H1 (cell line): ENCODE results near the gene SPTSSA. TPM values are rescaled to one million over a fixed set of nuclear protein-coding genes. Genes with fewer than 3 reads are reported as not detected.

ENCODE experiments used
- CTCF ChIA-PET: fragments of 300-600 bp; sonication (Branson Sonifier 250); formaldehyde crosslinking; loops from one replicate; lab custom pipeline; 2021; ENCODE audit not compliant: partially characterized antibody; lab: Charles Lee
- POLR2A ChIA-PET: fragments of 300-600 bp; sonication (Branson Sonifier 250); formaldehyde crosslinking; loops from one replicate; lab custom pipeline; 2021; ENCODE audit warnings: inconsistent platforms; ENCODE audit not compliant: partially characterized antibody; lab: Charles Lee
- DNase-seq, 2 experiments: peaks; one replicate each; pipeline versions ENCODE4 v3.0.0 to v3.0.0-alpha.2; 2010 to 2022; ENCODE audit warnings: low spot score in 2 of 2, low read depth in 1 of 2, mixed read lengths in 1 of 2
- FAIRE-seq: peaks from 2 replicates; lab custom pipeline; 2011; peaks lifted over from hg19 to GRCh38; lab: Jason Lieb, UNC
- H2AFZ ChIP-seq: 2 replicates; pipeline ENCODE4 v1.8.1; 2012; ENCODE audit warnings: low read length, inconsistent platforms
- H2AK5ac ChIP-seq: 2 replicates; pipeline ENCODE4 v1.6.1; 2013; ENCODE audit warnings: low read depth, low read length
- H2BK120ac ChIP-seq: replicated peaks from 2 replicates; pipeline ENCODE3; 2013; ENCODE audit warnings: low read depth, low read length, inconsistent platforms
- H2BK12ac ChIP-seq: 2 replicates; pipeline ENCODE4 v1.6.1; 2013; ENCODE audit warnings: low read depth, low read length
- H2BK15ac ChIP-seq: 2 replicates; pipeline ENCODE4 v1.6.1; 2013; ENCODE audit warnings: low read length
- H2BK20ac ChIP-seq: 2 replicates; pipeline ENCODE4 v1.6.1; 2013; ENCODE audit warnings: low read length
- H2BK5ac ChIP-seq: 2 replicates; pipeline ENCODE4 v1.6.1; 2013; ENCODE audit warnings: low read depth, low read length
- H3K14ac ChIP-seq: 2 replicates; pipeline ENCODE4 v1.6.1; 2013; ENCODE audit warnings: inconsistent platforms; ENCODE audit not compliant: insufficient read length
- H3K18ac ChIP-seq: 2 replicates; pipeline ENCODE4 v1.6.1; 2013; ENCODE audit warnings: low read length; ENCODE audit errors: extremely low read depth
- H3K23ac ChIP-seq: 2 replicates; pipeline ENCODE4 v1.6.1; 2013; ENCODE audit warnings: inconsistent platforms; ENCODE audit not compliant: insufficient read length
- H3K23me2 ChIP-seq: 2 replicates; pipeline ENCODE4 v1.6.1; 2013; ENCODE audit warnings: low read depth, low read length
- H3K27ac ChIP-seq: 2 replicates; pipeline ENCODE4 v1.6.1; 2011; ENCODE audit warnings: low read depth, low read length, inconsistent platforms
- H3K27me3 ChIP-seq, 4 experiments: replicated peaks in 1 of 4; 1 replicate in 1 of 4; 2 replicates in 3 of 4; pipeline versions ENCODE4 v1.6.1 to v1.8.1; 2011 to 2013; ENCODE audit warnings: low read length in 3 of 4, mild to moderate bottlenecking in 3 of 4, inconsistent platforms in 2 of 4, mixed read lengths in 2 of 4, moderate library complexity in 1 of 4; ENCODE audit not compliant: control insufficient read depth in 3 of 4, insufficient read depth in 3 of 4; ENCODE audit errors: extremely low read depth in 1 of 4
- H3K36me3 ChIP-seq, 4 experiments: 2 replicates each; pipeline versions ENCODE4 v1.6.1 to v1.8.1; 2011 to 2013; ENCODE audit warnings: mild to moderate bottlenecking in 4 of 4, low read length in 3 of 4, moderate library complexity in 2 of 4, control low read depth in 1 of 4, inconsistent platforms in 1 of 4; ENCODE audit not compliant: insufficient read depth in 4 of 4, control insufficient read depth in 2 of 4
- H3K4ac ChIP-seq: replicated peaks from 2 replicates; pipeline ENCODE3; 2013; ENCODE audit warnings: low read length, low read depth, mixed read lengths, inconsistent platforms; ENCODE audit not compliant: insufficient read length
- H3K4me1 ChIP-seq, 4 experiments: replicated peaks in 1 of 4; 1 replicate in 1 of 4; 2 replicates in 3 of 4; pipeline versions ENCODE4 v1.6.1 to v1.8.1; 2011 to 2013; ENCODE audit warnings: low read length in 3 of 4, inconsistent platforms in 2 of 4, mixed read lengths in 1 of 4; ENCODE audit not compliant: insufficient read depth in 4 of 4, control insufficient read depth in 3 of 4
- H3K4me2 ChIP-seq, 2 experiments: 2 replicates each; pipeline versions ENCODE4 v1.6.1 to v1.8.1; 2011 to 2013; ENCODE audit warnings: low read depth in 2 of 2, low read length in 2 of 2, control low read depth in 1 of 2, inconsistent platforms in 1 of 2, mild to moderate bottlenecking in 1 of 2; ENCODE audit not compliant: insufficient read depth in 1 of 2
- H3K4me3 ChIP-seq, 4 experiments: fragments of 200-600, 300-600 bp in 1 of 4; sonication (generic), shearing (Covaris generic), sonication (Bioruptor Twin) in 1 of 4; 2 replicates each; pipeline versions ENCODE4 v1.5.1 to v1.8.1; 2011 to 2016; ENCODE audit warnings: low read length in 4 of 4, low read depth in 3 of 4, control low read depth in 2 of 4, inconsistent platforms in 2 of 4, mild to moderate bottlenecking in 2 of 4, mixed read lengths in 1 of 4, moderate library complexity in 1 of 4; ENCODE audit not compliant: insufficient read depth in 2 of 4; ENCODE audit errors: extremely low read depth in 1 of 4
- H3K56ac ChIP-seq: replicated peaks from 2 replicates; pipeline ENCODE3; 2013; ENCODE audit warnings: low read depth, mild to moderate bottlenecking, mixed read lengths, low read length, inconsistent platforms; ENCODE audit not compliant: insufficient read length
- H3K79me1 ChIP-seq: 2 replicates; pipeline ENCODE4 v1.6.1; 2013; ENCODE audit warnings: low read depth, low read length, control low read depth
- H3K79me2 ChIP-seq, 2 experiments: 2 replicates each; pipeline versions ENCODE4 v1.6.1 to v1.8.1; 2012 to 2013; ENCODE audit warnings: low read length in 2 of 2, mild to moderate bottlenecking in 2 of 2, inconsistent platforms in 1 of 2; ENCODE audit not compliant: insufficient read depth in 2 of 2, control insufficient read depth in 1 of 2
- H3K9ac ChIP-seq, 4 experiments: replicated peaks in 1 of 4; 1 replicate in 1 of 4; 2 replicates in 3 of 4; pipeline versions ENCODE4 v1.6.1 to v1.8.1; 2011 to 2013; ENCODE audit warnings: low read depth in 3 of 4, low read length in 3 of 4, control low read depth in 2 of 4, mild to moderate bottlenecking in 2 of 4, moderate library complexity in 2 of 4, inconsistent platforms in 1 of 4; ENCODE audit errors: extremely low read depth in 1 of 4
- H3K9me3 ChIP-seq, 2 experiments: 2 replicates each; pipeline versions ENCODE4 v1.6.1 to v1.8.1; 2012 to 2013; ENCODE audit warnings: mild to moderate bottlenecking in 2 of 2, moderate library complexity in 2 of 2, control low read depth in 1 of 2, inconsistent platforms in 1 of 2, low read depth in 1 of 2, low read length in 1 of 2, mixed read lengths in 1 of 2; ENCODE audit not compliant: insufficient read depth in 2 of 2
- H4K20me1 ChIP-seq, 2 experiments: replicated peaks in 1 of 2; 2 replicates each; pipeline versions ENCODE3 to v1.8.1; 2011 to 2013; ENCODE audit warnings: inconsistent platforms in 2 of 2, low read length in 2 of 2, mild to moderate bottlenecking in 1 of 2; ENCODE audit not compliant: insufficient read depth in 2 of 2, control insufficient read depth in 1 of 2
- H4K5ac ChIP-seq: 2 replicates; pipeline ENCODE4 v1.6.1; 2013; ENCODE audit warnings: low read length, low read depth, mixed read lengths, inconsistent platforms; ENCODE audit not compliant: insufficient read length
- H4K8ac ChIP-seq: 2 replicates; pipeline ENCODE4 v1.8.0; 2013; ENCODE audit warnings: mild to moderate bottlenecking, moderate library complexity, low read length, inconsistent platforms; ENCODE audit not compliant: insufficient read depth; ENCODE audit errors: extremely low read depth
- H4K91ac ChIP-seq: replicated peaks from 2 replicates; pipeline ENCODE3; 2013; ENCODE audit warnings: low read length, mixed read lengths, inconsistent platforms; ENCODE audit not compliant: insufficient read length
- BCL11A ChIP-seq, 2 experiments: IDR thresholded peaks; one replicate each; pipeline ENCODE4 v1.6.1; 2011; ENCODE audit warnings: low read depth in 2 of 2, low read length in 2 of 2, mild to moderate bottlenecking in 2 of 2
- CBX5 ChIP-seq: fragments of 300-800, 300-1000 bp; sonication (generic); IDR thresholded peaks from 2 replicates; pipeline ENCODE4 v1.7.1; 2016; ENCODE audit warnings: antibody characterized with exemption, low read length, low read depth
- CBX8 ChIP-seq: fragments of 300-800, 300-1000 bp; sonication (generic); IDR thresholded peaks from 2 replicates; pipeline ENCODE4 v1.7.1; 2016; ENCODE audit warnings: low read depth, low read length, borderline replicate concordance
- CHD1 ChIP-seq: IDR thresholded peaks from 2 replicates; pipeline ENCODE4 v1.6.1; 2012; ENCODE audit warnings: low read depth, low read length, improper control_type of control experiment
- EP300 ChIP-seq, 2 experiments: IDR thresholded peaks; 1 replicate in 1 of 2; 2 replicates in 1 of 2; pipeline ENCODE4 v1.6.1; 2011 to 2012; ENCODE audit warnings: low read depth in 2 of 2, low read length in 2 of 2, mild to moderate bottlenecking in 2 of 2, borderline replicate concordance in 1 of 2, inconsistent platforms in 1 of 2, moderate library complexity in 1 of 2
- RAD21 ChIP-seq, 2 experiments: IDR thresholded peaks in 1 of 2; conservative IDR thresholded peaks in 1 of 2; 2 replicates each; pipeline ENCODE4 v1.6.1; 2011; ENCODE audit warnings: low read depth in 2 of 2, low read length in 2 of 2, improper control_type of control experiment in 1 of 2, inconsistent platforms in 1 of 2, mild to moderate bottlenecking in 1 of 2, moderate library complexity in 1 of 2
- SP2 ChIP-seq: IDR thresholded peaks from 2 replicates; pipeline ENCODE4 v1.6.1; 2012; ENCODE audit warnings: mild to moderate bottlenecking, low read length, inconsistent platforms
- SP4 ChIP-seq: IDR thresholded peaks from 2 replicates; pipeline ENCODE4 v1.6.1; 2012; ENCODE audit warnings: low read length, inconsistent platforms
- TAF1 ChIP-seq: IDR thresholded peaks from 2 replicates; pipeline ENCODE4 v1.6.1; 2011; ENCODE audit warnings: mild to moderate bottlenecking, low read depth, low read length
- TAF7 ChIP-seq: optimal IDR thresholded peaks from 2 replicates; pipeline ENCODE3; 2011; ENCODE audit warnings: low read depth, mild to moderate bottlenecking, inconsistent platforms, low read length, moderate library complexity, borderline replicate concordance
- TBP ChIP-seq: IDR thresholded peaks from 2 replicates; pipeline ENCODE4 v1.6.1; 2011; ENCODE audit warnings: low read depth, low read length, improper control_type of control experiment
- YY1 ChIP-seq: IDR thresholded peaks from 2 replicates; pipeline ENCODE4 v1.6.1; 2011; ENCODE audit warnings: low read depth, mild to moderate bottlenecking, low read length
- WGBS, 2 experiments: shearing (Covaris generic) in 1 of 2; methylation state at CpG; one replicate each; pipeline versions ENCODE4 v1.1.6 to v1.1.7; 2013 to 2015; ENCODE audit warnings: low lambda C conversion rate in 2 of 2, mixed read lengths in 2 of 2, inconsistent platforms in 1 of 2, low coverage in 1 of 2, missing lambda C conversion rate in 1 of 2; ENCODE audit not compliant: insufficient replicate concordance in 2 of 2, insufficient coverage in 1 of 2, insufficient read length in 1 of 2; ENCODE audit errors: extremely low coverage in 1 of 2, missing lambda C conversion rate in 1 of 2; 5-methylcytosine and 5-hydroxymethylcytosine counted together
- polyA plus RNA-seq, 7 experiments: library from polyadenylated mRNA; depleted of rRNA in 3 of 7; stranded (reverse) in 5 of 7; unstranded in 2 of 7; fragments of >200 nt in 5 of 7; fragments of 200-250 nt in 2 of 7; gene quantifications; 1 replicate in 5 of 7; 2 replicates in 1 of 7; 4 replicates in 1 of 7; pipeline versions ENCODE4 v1.2.1 to v1.2.3, GENCODE V29; 2011 to 2013; ENCODE audit warnings: missing spikeins in 2 of 7, mixed read lengths in 2 of 7
- total RNA-seq: library from RNA; stranded (reverse); fragmentation: NEBNext Ultra II Directional; extraction: Animal tissue kit (Norgen Biotek cat#: 25700); gene quantifications from 2 replicates; pipeline ENCODE4 v1.2.1, GENCODE V29; 2021

The SPTSSA gene
- total and polyA plus RNA-seq, 2 of the 8 experiments (the other 6 are each of a cell fraction or from before 2014, with no cell fraction given), result 24.9 to 28.5 TPM

- no peak overlapping the region for H3K23ac ChIP-seq
- no peaks in the 10 kb centered on the region for H4K20me1 ChIP-seq
- H4K8ac ChIP-seq, result no peak overlapping the region; the same call in 1 of the 2 replicates
- no peak overlapping the region for H4K91ac ChIP-seq
- H3K4me3 ChIP-seq, result no peak overlapping the region
- no peak overlapping the region for H3K4ac ChIP-seq
- H3K36me3 ChIP-seq, result no peaks in the 10 kb centered on the region
- no peak overlapping the region for H3K9ac ChIP-seq
- no peak overlapping the region for H3K14ac ChIP-seq
- no peak overlapping the region for H3K56ac ChIP-seq
- no peak overlapping the region for H4K5ac ChIP-seq
- no peaks in the 10 kb centered on the region; the same call in 1 of the 2 replicates for H3K23me2 ChIP-seq
- H2AK5ac ChIP-seq, result no peak overlapping the region
- WGBS, 2 experiments, result 96% methylated on average over 7 of the region's 7 CpGs; no CpG with 5 or more reads in 1 of the 2 experiments
- no peak overlapping the region for H2BK120ac ChIP-seq
- no peak overlapping the region for H2BK12ac ChIP-seq
- DNase-seq, result no peak
- FAIRE-seq, result no peak
- no peaks in the 10 kb centered on the region for H3K79me1 ChIP-seq
- ChIA-PET POLR2A (no interaction called here), CTCF (no interaction called here)
- H3K4me1 ChIP-seq, result no peaks in the 10 kb centered on the region
- H3K4me2 ChIP-seq, result no peak overlapping the region
- H3K18ac ChIP-seq, result no peak overlapping the region
- no peak overlapping the region for H2AFZ ChIP-seq
- H3K27ac ChIP-seq, result no peak overlapping the region
- H3K27me3 ChIP-seq, result no peaks in the 10 kb centered on the region
- no peak overlapping the region for H2BK15ac ChIP-seq
- no peak overlapping the region for H2BK20ac ChIP-seq
- H3K9me3 ChIP-seq, result no peaks in the 10 kb centered on the region
- no peak overlapping the region for H2BK5ac ChIP-seq
- no peaks in the 10 kb centered on the region for H3K79me2 ChIP-seq
- TF ChIP-seq TBP, result no peak
- no peak for TF ChIP-seq SP2
- TF ChIP-seq YY1, result no peak
- TF ChIP-seq CBX5, result no peak
- no peak for TF ChIP-seq RAD21 (IDR thresholded peaks at IDR 0.05 in 1 of 2, conservative IDR thresholded peaks at IDR 0.05 in 1 of 2; ENCODE audit: low read depth in 2 of 2, low read length in 2 of 2)
- TF ChIP-seq EP300 (IDR thresholded peaks at IDR 0.05; ENCODE audit: borderline replicate concordance in 1 of 2, low read depth in 2 of 2, low read length in 2 of 2), result no peak
- no peak for TF ChIP-seq TAF7
- no peak for TF ChIP-seq CBX8
- TF ChIP-seq SP4, result no peak
- no peak for TF ChIP-seq TAF1
- TF ChIP-seq CHD1, result no peak
- no peak for TF ChIP-seq BCL11A (IDR thresholded peaks at IDR 0.05; ENCODE audit: low read depth in 2 of 2, low read length in 2 of 2)
Measured at GRCh38 chr14:34488528-34488927, 26.5 kb upstream of the SPTSSA start.
